GM10266 (cell line): ENCODE data around the gene CAMTA1.

ENCODE experiments used
- DNase-seq: peaks from one replicate; pipeline ENCODE4 v3.0.0; 2012; ENCODE audit errors: extremely low spot score
- TF ChIP-seq, protein P1 (sequence below): IDR thresholded peaks from 2 replicates; pipeline ENCODE4 v1.5.1; 2012; ENCODE audit warnings: mild to moderate bottlenecking, low read depth; ENCODE audit not compliant: control insufficient read depth, insufficient read depth; ENCODE audit errors: missing control alignments

CAMTA1 gene

DNA sequence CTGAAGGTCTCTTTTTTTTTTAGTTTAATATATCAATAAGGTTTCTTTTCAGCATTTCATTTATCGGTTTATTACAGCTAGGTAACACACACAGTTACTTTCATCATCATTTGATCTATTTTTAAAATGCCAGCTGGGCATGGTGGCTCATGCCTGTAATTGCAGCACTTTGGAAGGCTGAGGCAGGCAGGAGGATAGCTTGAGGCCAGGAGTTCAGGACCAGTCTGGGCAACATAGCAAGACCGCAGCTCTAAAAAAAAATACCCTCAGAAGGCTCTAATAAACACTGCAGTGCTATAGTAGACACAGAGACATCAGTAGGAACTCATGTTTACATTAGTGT lies 937.4 kb downstream of the CAMTA1 start:
- DNase-seq: no peak
- TF ChIP-seq, protein P1, sequence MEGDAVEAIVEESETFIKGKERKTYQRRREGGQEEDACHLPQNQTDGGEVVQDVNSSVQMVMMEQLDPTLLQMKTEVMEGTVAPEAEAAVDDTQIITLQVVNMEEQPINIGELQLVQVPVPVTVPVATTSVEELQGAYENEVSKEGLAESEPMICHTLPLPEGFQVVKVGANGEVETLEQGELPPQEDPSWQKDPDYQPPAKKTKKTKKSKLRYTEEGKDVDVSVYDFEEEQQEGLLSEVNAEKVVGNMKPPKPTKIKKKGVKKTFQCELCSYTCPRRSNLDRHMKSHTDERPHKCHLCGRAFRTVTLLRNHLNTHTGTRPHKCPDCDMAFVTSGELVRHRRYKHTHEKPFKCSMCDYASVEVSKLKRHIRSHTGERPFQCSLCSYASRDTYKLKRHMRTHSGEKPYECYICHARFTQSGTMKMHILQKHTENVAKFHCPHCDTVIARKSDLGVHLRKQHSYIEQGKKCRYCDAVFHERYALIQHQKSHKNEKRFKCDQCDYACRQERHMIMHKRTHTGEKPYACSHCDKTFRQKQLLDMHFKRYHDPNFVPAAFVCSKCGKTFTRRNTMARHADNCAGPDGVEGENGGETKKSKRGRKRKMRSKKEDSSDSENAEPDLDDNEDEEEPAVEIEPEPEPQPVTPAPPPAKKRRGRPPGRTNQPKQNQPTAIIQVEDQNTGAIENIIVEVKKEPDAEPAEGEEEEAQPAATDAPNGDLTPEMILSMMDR: no peak

DNA sequence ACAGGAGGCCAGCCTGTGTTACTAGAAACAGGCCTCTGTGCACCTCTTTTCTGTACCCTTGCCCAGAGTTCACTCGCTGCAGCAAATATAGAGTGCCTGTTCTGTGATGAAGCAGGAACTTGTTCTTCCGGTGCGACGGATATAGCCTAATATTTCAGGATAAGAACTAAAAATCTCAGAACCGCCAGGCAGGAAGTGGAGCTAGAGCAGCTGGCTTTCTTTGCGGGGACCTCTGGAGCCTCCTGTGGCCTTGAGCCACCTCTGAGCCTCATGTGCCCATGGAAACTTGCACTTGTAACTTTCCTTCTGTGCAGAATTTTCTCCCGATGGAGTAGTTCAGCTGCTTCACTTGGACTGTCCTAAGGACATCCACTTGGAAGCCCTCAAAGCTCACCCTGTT lies 941.4 kb downstream of the CAMTA1 start:
- TF ChIP-seq, protein P1: no peak
- no peak for DNase-seq

DNA sequence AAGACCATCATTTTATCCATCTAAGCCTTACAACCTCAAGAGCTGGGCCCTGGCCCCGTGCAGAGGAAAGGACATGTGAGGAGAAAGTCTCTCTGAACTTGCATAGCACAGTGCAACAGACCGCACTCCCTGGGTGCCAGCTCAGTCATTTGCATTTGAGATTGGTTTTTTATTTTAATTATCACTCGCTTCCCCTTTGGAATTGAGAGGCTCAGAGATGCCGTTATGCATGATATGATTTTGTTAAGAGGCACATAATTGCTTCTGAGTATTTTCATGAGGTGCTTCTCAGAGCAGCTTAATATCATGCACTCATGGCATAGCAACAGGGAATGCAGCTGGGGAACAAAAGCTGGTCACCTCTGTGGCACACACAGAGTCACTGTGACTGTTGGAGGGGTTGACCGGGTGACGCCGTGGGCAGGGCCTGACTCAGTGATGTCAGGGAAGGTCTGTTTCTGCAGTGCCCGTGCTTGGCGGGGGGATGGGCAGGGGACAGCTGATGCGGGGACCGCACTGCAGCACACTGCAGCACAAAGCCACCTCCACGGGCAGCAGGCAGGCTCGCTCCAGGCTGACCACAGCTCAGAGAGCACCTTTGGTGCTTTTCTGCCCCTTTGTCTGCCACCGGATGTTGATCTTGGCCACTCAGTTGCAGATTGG lies 942.7 kb downstream of the CAMTA1 start:
- no peak for DNase-seq
- TF ChIP-seq, protein P1: no peak

DNA sequence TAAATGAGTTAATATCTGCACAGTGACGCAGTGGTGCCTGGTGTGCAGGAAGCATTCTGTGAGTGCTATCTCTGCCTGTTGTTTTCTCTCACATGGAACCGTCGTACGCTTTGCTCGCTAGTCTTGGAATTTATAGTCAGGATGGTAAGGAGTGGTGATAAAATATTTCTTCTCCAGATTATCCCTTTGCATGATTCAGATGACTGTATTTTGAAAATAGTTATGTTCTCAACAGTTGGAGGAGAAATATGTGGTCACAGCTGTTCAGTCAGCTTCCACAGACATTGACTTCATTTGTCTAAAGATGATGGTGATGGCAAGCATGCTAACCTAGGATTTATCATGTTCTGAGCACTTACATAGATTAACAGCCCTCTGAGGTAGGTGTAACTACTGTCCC lies 944.5 kb downstream of the CAMTA1 start:
- TF ChIP-seq, protein P1: no peak
- no peak for DNase-seq

DNA sequence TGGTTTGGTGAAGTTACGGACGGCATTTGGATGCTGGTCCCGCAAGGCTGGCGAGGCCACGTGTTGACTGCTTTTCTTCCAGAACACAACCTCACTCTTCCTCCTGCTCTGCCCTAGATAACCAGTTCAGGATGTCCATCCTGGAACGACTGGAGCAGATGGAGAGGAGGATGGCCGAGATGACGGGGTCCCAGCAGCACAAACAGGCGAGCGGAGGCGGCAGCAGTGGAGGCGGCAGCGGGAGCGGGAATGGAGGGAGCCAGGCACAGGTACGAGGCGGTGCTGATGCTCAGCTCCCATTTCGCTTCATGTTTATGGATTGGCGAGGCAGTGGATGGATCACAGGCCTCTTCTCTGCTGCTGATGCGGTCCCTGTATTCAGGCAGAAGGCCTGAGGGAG lies 947.1 kb downstream of the CAMTA1 start:
- TF ChIP-seq, protein P1: no peak
- DNase-seq: no peak

DNA sequence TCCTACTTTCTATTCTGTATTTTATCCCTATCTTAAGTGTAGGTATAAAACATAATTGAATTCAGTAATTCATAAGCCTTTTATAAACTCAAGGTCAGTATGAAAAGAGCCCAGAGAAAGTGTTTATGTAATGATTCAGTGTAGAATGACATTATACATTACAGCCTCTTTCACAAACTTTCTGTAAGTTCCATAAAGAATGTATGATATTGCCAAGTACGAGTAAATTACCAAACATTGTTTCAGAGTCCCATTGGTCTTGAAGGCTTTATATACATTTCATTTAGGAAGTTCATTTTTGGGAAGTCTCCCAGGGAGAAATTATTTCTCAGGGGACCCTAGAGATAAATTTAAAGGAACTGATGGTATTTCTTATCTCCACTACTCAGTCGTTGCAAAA lies 948.0 kb downstream of the CAMTA1 start:
- DNase-seq: no peak
- TF ChIP-seq, protein P1: no peak

DNA sequence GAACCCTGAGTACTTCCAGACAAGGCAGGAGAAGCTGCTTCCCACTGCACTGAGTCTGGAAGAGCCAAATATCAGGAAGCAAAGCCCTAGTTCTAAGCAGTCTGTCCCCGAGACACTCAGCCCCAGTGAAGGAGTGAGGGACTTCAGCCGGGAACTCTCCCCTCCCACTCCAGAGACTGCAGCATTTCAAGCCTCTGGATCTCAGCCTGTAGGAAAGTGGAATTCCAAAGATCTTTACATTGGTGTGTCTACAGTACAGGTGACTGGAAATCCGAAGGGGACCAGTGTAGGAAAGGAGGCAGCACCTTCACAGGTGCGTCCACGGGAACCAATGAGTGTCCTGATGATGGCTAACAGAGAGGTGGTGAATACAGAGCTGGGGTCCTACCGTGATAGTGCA lies 952.8 kb downstream of the CAMTA1 start:
- TF ChIP-seq, protein P1: no peak
- DNase-seq: no peak
